Peyer's patch (tissue), 4 donors: Measurements from ENCODE around the gene CXorf58.

ENCODE experiments used
- POLR2A ChIP-seq, 2 donors: fragments of 450-650 bp; IDR thresholded peaks; one replicate each; pipeline ENCODE4 v1.5.1; 2017; ENCODE audit warnings: antibody characterized with exemption in 2 of 2, mild to moderate bottlenecking in 2 of 2, moderate library complexity in 2 of 2
- TF ChIP-seq, protein P1 (sequence below), 6 experiments: fragments of 450-650 bp in 4 of 6; fragments of 200-600 bp in 2 of 6; sonication (generic) in 1 of 6; IDR thresholded peaks; one replicate each; pipeline ENCODE4 v1.5.1; 2017 to 2019; ENCODE audit warnings: antibody characterized with exemption in 6 of 6, mild to moderate bottlenecking in 3 of 6, moderate library complexity in 1 of 6

DNA sequence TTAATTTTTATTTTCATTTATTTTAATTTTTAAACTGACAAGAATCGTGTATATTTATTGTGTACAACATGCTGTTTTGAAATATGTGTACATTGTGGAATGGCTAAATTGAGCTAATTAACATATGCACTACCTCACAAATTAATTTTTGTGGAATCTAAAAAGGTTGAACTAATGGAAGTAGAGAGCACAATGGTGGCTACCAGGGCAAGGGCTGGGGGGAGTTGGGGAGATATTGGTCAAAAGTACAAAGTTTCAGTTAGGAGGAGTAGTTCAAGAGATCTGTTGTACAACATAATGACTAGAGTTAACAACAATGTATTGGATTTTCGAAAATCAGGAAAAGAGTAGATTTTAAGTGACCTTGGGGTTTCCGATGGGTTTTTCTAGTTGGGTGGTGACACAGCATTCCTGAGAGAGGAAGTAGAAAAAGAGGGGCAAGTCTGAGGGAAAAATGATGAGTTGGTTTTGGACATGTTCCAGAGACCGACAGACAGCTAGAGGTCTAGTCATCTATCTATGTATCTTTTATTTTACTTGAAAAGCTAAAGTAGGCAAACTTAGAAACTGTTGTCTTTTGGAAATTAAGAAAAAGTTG is 23.3 kb upstream of the CXorf58 start:
- TF ChIP-seq, protein P1, sequence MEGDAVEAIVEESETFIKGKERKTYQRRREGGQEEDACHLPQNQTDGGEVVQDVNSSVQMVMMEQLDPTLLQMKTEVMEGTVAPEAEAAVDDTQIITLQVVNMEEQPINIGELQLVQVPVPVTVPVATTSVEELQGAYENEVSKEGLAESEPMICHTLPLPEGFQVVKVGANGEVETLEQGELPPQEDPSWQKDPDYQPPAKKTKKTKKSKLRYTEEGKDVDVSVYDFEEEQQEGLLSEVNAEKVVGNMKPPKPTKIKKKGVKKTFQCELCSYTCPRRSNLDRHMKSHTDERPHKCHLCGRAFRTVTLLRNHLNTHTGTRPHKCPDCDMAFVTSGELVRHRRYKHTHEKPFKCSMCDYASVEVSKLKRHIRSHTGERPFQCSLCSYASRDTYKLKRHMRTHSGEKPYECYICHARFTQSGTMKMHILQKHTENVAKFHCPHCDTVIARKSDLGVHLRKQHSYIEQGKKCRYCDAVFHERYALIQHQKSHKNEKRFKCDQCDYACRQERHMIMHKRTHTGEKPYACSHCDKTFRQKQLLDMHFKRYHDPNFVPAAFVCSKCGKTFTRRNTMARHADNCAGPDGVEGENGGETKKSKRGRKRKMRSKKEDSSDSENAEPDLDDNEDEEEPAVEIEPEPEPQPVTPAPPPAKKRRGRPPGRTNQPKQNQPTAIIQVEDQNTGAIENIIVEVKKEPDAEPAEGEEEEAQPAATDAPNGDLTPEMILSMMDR (IDR thresholded peaks at IDR 0.05), result no peak
- TF ChIP-seq POLR2A (IDR thresholded peaks at IDR 0.05), result no peak
